ENCODE data around the gene SARS1. TPM values are rescaled to one million over a fixed set of nuclear protein-coding genes. Genes with fewer than 3 reads are reported as not detected.

Gene SARS1
- total RNA-seq, 4 donors from 2014 or later, result 102 to 137 (median 122) TPM

GRCh38 chr1:109279615-109280278 is 66.0 kb downstream of the SARS1 start:
- no peak for TF ChIP-seq CTCF (IDR thresholded peaks at IDR 0.05; ENCODE audit: low read depth)

- TF ChIP-seq CTCF (IDR thresholded peaks at IDR 0.05; ENCODE audit: low read depth), result no peak
Observed at GRCh38 chr1:109280862-109281261, 67.1 kb downstream of the SARS1 start.

- TF ChIP-seq CTCF (IDR thresholded peaks at IDR 0.05; ENCODE audit: low read depth), result no peak
Observed at GRCh38 chr1:109281680-109282496, 68.2 kb downstream of the SARS1 start.

- TF ChIP-seq CTCF (IDR thresholded peaks at IDR 0.05; ENCODE audit: low read depth), result no peak
Observed at GRCh38 chr1:109282497-109282951, 68.8 kb downstream of the SARS1 start.

GRCh38 chr1:109282952-109283747 is 69.4 kb downstream of the SARS1 start, which contains the start of gene PSRC1:
PSRC1 (minus strand) TSS chr1:109283145.
- no peak for TF ChIP-seq CTCF (IDR thresholded peaks at IDR 0.05; ENCODE audit: low read depth)

GRCh38 chr1:109283748-109284600 is 70.3 kb downstream of the SARS1 start:
- no peak for TF ChIP-seq CTCF (IDR thresholded peaks at IDR 0.05; ENCODE audit: low read depth)

Other genes with a start within 250 kb of the SARS1 start
- gene WDR47, start 171.8 kb upstream of the SARS1 start, total RNA-seq, result 10 to 100 TPM; 13.0 to 18.1 (median 13.7) TPM
- gene TAF13, start 137.9 kb upstream of the SARS1 start, total RNA-seq, result 100 to 1,000 TPM in 1 of 4 donors, 10 to 100 TPM in 3; 19.2 to 102 (median 25.9) TPM
- 10 to 100 TPM; 26.9 to 35.0 (median 30.6) TPM for gene TMEM167B, start 123.2 kb upstream of the SARS1 start, total RNA-seq
- 1 to 10 TPM in 1 of 4 donors, under 1 TPM in 2, not detected in 1; 0.22 to 2.1 (median 0.51) TPM for gene ELAPOR1, start 99.8 kb upstream of the SARS1 start, total RNA-seq
- 1 to 10 TPM in 2 of 4 donors, under 1 TPM in 2; 0.65 to 1.5 (median 1.2) TPM for gene CELSR2, start 35.6 kb downstream of the SARS1 start, total RNA-seq
- 1 to 10 TPM; 2.6 to 7.6 (median 5.9) TPM for gene PSRC1, start 69.2 kb downstream of the SARS1 start, total RNA-seq
- gene MYBPHL, start 93.1 kb downstream of the SARS1 start, total RNA-seq, result not detected
- gene SORT1, start 184.0 kb downstream of the SARS1 start, total RNA-seq, result 100 to 1,000 TPM; 126 to 140 (median 130) TPM
- 10 to 100 TPM; 15.1 to 46.0 (median 30.3) TPM for gene PSMA5, start 212.5 kb downstream of the SARS1 start, total RNA-seq